ENCODE measurements around the gene MAD1L1.

Gene MAD1L1

GRCh38 chr7:1794888-1795542 is 437.7 kb downstream of the MAD1L1 start:
- no peak for DNase-seq

GRCh38 chr7:1787681-1788235 is 445.0 kb downstream of the MAD1L1 start:
- DNase-seq = no peak

GRCh38 chr7:1787241-1787640 is 445.5 kb downstream of the MAD1L1 start:
- DNase-seq = no peak

GRCh38 chr7:1785839-1786238 is 446.9 kb downstream of the MAD1L1 start:
- DNase-seq = no peak

GRCh38 chr7:1781369-1781768 is 451.4 kb downstream of the MAD1L1 start:
- no peak for DNase-seq

- DNase-seq = no peak
Observed at GRCh38 chr7:1779445-1779844, 453.3 kb downstream of the MAD1L1 start.

- DNase-seq = no peak
Observed at GRCh38 chr7:1777122-1777521, 455.6 kb downstream of the MAD1L1 start.

GRCh38 chr7:1775389-1775788 is 457.4 kb downstream of the MAD1L1 start:
- no peak for DNase-seq

- DNase-seq = no peak
Observed at GRCh38 chr7:1770331-1770730, 462.4 kb downstream of the MAD1L1 start.

GRCh38 chr7:1769286-1770200 is 463.2 kb downstream of the MAD1L1 start:
- DNase-seq = no peak

- DNase-seq = no peak
Observed at GRCh38 chr7:1768832-1769231, 463.9 kb downstream of the MAD1L1 start.

- DNase-seq = no peak
Observed at GRCh38 chr7:1767524-1767923, 465.2 kb downstream of the MAD1L1 start.

Measured in NCI-H1417 treated with DMSO at 0.1 percent for 48 hours (cell line).